ENCODE data around the gene B3GALT5. TPM values are rescaled to one million over a fixed set of nuclear protein-coding genes. Genes with fewer than 3 reads are reported as not detected.

B3GALT5 gene
- total RNA-seq, 1 donor from 2014 or later: 7.3 TPM

DNA sequence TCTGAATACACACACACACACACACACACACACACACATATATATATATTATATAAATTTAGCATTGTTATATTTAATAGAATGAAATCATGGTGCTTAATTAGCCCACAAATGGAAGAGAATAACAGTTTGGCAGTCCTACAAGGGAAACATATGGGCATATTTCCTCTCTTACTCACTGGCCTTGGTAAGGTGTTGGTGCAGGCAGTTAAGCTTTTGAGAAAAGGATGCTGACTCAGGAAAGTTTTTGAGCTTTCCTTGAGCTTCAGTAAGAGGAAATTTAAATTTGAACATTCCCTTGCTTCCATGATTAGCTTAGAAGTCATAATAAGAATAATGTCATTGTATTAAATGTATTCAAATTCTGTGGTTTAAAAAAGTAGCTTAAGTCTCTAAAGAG, 37.0 kb upstream of the B3GALT5 start:
- Mint-ChIP-seq H3K27ac (ENCODE audit: unreplicated experiment) (no peak overlapping the region), H3K4me3 (ENCODE audit: unreplicated experiment) (no peak overlapping the region), H3K27me3 (ENCODE audit: unreplicated experiment) (no peaks in the 10 kb centered on the region), H3K9me3 (ENCODE audit: unreplicated experiment) (no peaks in the 10 kb centered on the region), H3K4me1 (ENCODE audit: unreplicated experiment) (peaks cover under 1% of the 10 kb centered on the region), H3K36me3 (ENCODE audit: low read depth, unreplicated experiment) (no peaks in the 10 kb centered on the region)
- DNase-seq (ENCODE audit: low spot score): no peak
- TF ChIP-seq, protein P1, sequence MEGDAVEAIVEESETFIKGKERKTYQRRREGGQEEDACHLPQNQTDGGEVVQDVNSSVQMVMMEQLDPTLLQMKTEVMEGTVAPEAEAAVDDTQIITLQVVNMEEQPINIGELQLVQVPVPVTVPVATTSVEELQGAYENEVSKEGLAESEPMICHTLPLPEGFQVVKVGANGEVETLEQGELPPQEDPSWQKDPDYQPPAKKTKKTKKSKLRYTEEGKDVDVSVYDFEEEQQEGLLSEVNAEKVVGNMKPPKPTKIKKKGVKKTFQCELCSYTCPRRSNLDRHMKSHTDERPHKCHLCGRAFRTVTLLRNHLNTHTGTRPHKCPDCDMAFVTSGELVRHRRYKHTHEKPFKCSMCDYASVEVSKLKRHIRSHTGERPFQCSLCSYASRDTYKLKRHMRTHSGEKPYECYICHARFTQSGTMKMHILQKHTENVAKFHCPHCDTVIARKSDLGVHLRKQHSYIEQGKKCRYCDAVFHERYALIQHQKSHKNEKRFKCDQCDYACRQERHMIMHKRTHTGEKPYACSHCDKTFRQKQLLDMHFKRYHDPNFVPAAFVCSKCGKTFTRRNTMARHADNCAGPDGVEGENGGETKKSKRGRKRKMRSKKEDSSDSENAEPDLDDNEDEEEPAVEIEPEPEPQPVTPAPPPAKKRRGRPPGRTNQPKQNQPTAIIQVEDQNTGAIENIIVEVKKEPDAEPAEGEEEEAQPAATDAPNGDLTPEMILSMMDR (IDR thresholded peaks at IDR 0.05; ENCODE audit: unreplicated experiment): no peak

DNA sequence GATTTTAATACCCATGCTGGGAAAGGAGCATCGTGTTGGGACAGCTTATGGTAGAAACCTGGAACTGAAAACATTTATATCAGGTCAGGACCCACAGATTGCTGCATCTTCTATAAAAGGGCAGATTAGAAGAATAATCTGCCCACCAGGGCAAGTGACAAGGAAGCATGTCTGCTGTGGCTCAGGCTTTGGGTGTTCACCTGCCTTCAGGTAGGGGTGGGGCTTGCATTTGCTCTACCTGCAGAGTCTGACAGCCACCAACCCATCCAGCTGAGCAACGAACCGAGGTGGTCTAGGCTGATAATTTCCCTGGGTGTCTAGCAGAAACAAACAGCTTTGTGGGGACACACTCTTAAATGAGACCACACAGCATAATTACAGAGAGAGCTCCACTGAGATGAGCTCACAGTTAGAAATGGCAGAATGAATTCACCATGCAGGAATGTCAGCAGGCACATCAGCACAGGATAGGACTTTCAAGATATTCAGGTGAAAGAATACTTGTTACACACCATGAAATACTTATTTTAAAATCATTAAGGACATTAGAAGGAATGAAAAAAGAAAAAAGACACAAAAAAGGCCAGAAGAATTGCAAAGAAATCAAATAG, 36.1 kb upstream of the B3GALT5 start:
- H3K27ac Mint-ChIP-seq (ENCODE audit: unreplicated experiment): no peak overlapping the region
- no peaks in the 10 kb centered on the region for H3K27me3 Mint-ChIP-seq (ENCODE audit: unreplicated experiment)
- no peak for DNase-seq (ENCODE audit: low spot score)
- TF ChIP-seq, protein P1 (IDR thresholded peaks at IDR 0.05; ENCODE audit: unreplicated experiment): no peak
- no peaks in the 10 kb centered on the region for H3K9me3 Mint-ChIP-seq (ENCODE audit: unreplicated experiment)
- no peak overlapping the region for H3K4me3 Mint-ChIP-seq (ENCODE audit: unreplicated experiment)
- no peaks in the 10 kb centered on the region for H3K4me1 Mint-ChIP-seq (ENCODE audit: unreplicated experiment)
- no peaks in the 10 kb centered on the region for H3K36me3 Mint-ChIP-seq (ENCODE audit: low read depth, unreplicated experiment)

DNA sequence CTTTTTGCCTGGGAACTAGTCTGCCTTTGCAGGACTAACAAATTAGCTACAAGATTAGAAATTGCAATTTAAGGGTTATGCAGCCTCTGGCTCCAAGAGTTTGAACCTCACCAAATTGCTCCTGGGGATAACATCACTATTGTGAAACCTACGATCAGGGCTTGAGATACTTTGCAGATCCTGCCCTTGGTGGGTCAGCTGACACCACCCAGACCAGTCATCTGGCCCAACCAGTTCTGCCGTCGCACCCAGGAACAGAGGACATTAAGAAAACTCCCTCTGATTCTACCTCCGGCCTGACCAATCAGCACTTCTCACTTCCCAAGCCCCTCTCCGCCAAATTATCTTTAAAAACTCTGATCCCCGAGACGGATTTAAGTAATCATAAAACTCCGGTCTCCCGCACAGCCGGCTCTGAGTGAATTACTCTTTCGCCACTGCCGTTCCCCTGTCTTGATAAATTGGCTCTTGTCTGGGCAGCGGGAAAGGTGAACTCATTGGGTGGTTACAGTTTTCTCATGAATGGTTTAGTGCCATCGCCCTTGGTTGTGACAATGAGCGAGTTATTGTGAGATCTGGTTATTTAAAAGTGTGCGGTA, 32.9 kb upstream of the B3GALT5 start:
- no peak overlapping the region for H3K4me3 Mint-ChIP-seq (ENCODE audit: unreplicated experiment)
- H3K4me1 Mint-ChIP-seq (ENCODE audit: unreplicated experiment): no peaks in the 10 kb centered on the region
- H3K36me3 Mint-ChIP-seq (ENCODE audit: low read depth, unreplicated experiment): no peaks in the 10 kb centered on the region
- TF ChIP-seq, protein P1 (IDR thresholded peaks at IDR 0.05; ENCODE audit: unreplicated experiment): no peak
- no peak for DNase-seq (ENCODE audit: low spot score)
- H3K27ac Mint-ChIP-seq (ENCODE audit: unreplicated experiment): no peak overlapping the region
- no peaks in the 10 kb centered on the region for H3K9me3 Mint-ChIP-seq (ENCODE audit: unreplicated experiment)
- H3K27me3 Mint-ChIP-seq (ENCODE audit: unreplicated experiment): peaks cover 2% of the 10 kb centered on the region

DNA sequence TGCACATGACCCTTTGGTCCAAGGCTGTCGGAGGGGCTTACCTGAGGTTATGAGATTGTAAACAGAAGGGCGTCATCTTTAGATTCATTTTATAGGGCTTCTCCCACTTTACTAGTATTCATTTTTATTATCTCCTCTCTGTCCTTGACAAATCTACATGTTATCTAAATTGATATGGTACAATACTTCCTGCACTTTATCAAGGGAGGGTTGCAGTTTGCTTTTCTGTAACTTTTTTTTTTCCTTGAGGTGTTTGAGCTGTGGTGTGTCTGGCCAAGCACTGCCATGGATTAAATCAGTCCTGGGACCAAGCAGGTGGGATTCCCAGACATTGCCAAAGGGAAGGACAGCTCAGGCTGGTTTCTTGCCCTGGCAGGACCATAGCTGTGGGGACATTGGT, 32.0 kb upstream of the B3GALT5 start:
- Mint-ChIP-seq H3K4me3 (ENCODE audit: unreplicated experiment) (no peak overlapping the region), H3K27me3 (ENCODE audit: unreplicated experiment) (peaks cover 2% of the 10 kb centered on the region), H3K27ac (ENCODE audit: unreplicated experiment) (no peak overlapping the region), H3K9me3 (ENCODE audit: unreplicated experiment) (no peaks in the 10 kb centered on the region), H3K36me3 (ENCODE audit: low read depth, unreplicated experiment) (no peaks in the 10 kb centered on the region), H3K4me1 (ENCODE audit: unreplicated experiment) (no peaks in the 10 kb centered on the region)
- DNase-seq (ENCODE audit: low spot score): no peak
- TF ChIP-seq, protein P1 (IDR thresholded peaks at IDR 0.05; ENCODE audit: unreplicated experiment): no peak

DNA sequence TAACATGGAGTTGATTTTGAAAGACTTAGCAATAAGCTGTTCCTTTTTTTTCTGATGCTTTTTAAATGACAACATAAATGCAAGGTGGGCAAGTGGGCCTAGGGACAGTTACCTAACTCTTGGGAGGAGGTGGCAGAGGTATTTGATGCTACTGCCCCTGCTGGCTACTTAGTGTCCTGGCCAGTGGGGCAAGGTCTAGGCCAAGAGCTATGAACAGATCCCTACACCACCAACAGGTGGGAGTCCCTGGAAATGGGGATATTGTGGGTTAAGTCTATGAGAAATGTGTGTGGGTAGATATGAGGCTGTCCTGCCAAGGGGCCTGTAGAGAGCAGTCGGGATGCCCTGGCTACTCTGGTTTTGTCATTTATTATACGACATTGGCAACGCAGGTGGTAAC, 31.3 kb upstream of the B3GALT5 start:
- H3K27ac Mint-ChIP-seq (ENCODE audit: unreplicated experiment): no peak overlapping the region
- TF ChIP-seq, protein P1 (IDR thresholded peaks at IDR 0.05; ENCODE audit: unreplicated experiment): no peak
- no peaks in the 10 kb centered on the region for H3K36me3 Mint-ChIP-seq (ENCODE audit: low read depth, unreplicated experiment)
- H3K4me1 Mint-ChIP-seq (ENCODE audit: unreplicated experiment): no peaks in the 10 kb centered on the region
- H3K27me3 Mint-ChIP-seq (ENCODE audit: unreplicated experiment): peaks cover 2% of the 10 kb centered on the region
- DNase-seq (ENCODE audit: low spot score): no peak
- H3K4me3 Mint-ChIP-seq (ENCODE audit: unreplicated experiment): no peak overlapping the region
- no peaks in the 10 kb centered on the region for H3K9me3 Mint-ChIP-seq (ENCODE audit: unreplicated experiment)

All from endothelial cell (in vitro differentiated cells).